ENCODE results near the gene EN1. TPM values are rescaled to one million over a fixed set of nuclear protein-coding genes. Genes with fewer than 3 reads are reported as not detected.

The EN1 gene
- total and polyA plus RNA-seq, 2 experiments from 2014 or later = 0.21 to 0.24 TPM

DNA sequence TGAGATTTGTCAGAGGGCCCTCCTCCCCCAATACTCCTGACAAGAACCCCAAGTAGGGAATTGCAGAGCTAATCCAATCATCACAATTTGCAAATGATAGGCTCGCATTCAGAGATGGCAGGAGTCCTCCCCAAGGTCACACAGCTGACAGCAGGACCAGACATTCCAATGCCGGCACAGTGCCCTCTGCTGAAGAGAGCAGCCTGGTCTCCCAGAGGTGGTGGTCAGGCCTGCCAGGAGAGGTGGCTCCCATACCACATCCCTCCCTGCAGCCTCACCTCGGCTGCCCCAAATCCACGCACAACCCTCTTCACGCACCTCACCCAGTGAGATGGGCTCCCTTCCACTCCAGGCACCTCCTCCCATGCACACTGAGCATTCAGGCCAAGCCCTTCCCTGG, 25.4 kb downstream of the EN1 start:
- Histone ChIP-seq H3K79me2 (replicated peaks; ENCODE audit: insufficient read depth) (no peaks in the 10 kb centered on the region), H3K36me3 (ENCODE audit: insufficient read depth) (no peaks in the 10 kb centered on the region), H2AFZ (no peak overlapping the region), H3K9me2 (ENCODE audit: insufficient read depth) (no peaks in the 10 kb centered on the region), H3K4me1 (ENCODE audit: insufficient read depth) (peaks cover 11% of the 10 kb centered on the region; the same call in 1 of the 2 replicates), H4K20me1 (replicated peaks; ENCODE audit: insufficient read depth) (no peaks in the 10 kb centered on the region), H3K27me3 (ENCODE audit: insufficient read depth) (0 out of 2 replicates have a peak, but pooled peaks cover 2% of the 10 kb centered on the region), H3K4me2 (no peak overlapping the region), H3F3A (replicated peaks; ENCODE audit: low read depth) (no peaks in the 10 kb centered on the region), H3K4me3 (no peak overlapping the region), H3K27ac (ENCODE audit: low read depth) (no peak overlapping the region)
- TF ChIP-seq, protein P1, sequence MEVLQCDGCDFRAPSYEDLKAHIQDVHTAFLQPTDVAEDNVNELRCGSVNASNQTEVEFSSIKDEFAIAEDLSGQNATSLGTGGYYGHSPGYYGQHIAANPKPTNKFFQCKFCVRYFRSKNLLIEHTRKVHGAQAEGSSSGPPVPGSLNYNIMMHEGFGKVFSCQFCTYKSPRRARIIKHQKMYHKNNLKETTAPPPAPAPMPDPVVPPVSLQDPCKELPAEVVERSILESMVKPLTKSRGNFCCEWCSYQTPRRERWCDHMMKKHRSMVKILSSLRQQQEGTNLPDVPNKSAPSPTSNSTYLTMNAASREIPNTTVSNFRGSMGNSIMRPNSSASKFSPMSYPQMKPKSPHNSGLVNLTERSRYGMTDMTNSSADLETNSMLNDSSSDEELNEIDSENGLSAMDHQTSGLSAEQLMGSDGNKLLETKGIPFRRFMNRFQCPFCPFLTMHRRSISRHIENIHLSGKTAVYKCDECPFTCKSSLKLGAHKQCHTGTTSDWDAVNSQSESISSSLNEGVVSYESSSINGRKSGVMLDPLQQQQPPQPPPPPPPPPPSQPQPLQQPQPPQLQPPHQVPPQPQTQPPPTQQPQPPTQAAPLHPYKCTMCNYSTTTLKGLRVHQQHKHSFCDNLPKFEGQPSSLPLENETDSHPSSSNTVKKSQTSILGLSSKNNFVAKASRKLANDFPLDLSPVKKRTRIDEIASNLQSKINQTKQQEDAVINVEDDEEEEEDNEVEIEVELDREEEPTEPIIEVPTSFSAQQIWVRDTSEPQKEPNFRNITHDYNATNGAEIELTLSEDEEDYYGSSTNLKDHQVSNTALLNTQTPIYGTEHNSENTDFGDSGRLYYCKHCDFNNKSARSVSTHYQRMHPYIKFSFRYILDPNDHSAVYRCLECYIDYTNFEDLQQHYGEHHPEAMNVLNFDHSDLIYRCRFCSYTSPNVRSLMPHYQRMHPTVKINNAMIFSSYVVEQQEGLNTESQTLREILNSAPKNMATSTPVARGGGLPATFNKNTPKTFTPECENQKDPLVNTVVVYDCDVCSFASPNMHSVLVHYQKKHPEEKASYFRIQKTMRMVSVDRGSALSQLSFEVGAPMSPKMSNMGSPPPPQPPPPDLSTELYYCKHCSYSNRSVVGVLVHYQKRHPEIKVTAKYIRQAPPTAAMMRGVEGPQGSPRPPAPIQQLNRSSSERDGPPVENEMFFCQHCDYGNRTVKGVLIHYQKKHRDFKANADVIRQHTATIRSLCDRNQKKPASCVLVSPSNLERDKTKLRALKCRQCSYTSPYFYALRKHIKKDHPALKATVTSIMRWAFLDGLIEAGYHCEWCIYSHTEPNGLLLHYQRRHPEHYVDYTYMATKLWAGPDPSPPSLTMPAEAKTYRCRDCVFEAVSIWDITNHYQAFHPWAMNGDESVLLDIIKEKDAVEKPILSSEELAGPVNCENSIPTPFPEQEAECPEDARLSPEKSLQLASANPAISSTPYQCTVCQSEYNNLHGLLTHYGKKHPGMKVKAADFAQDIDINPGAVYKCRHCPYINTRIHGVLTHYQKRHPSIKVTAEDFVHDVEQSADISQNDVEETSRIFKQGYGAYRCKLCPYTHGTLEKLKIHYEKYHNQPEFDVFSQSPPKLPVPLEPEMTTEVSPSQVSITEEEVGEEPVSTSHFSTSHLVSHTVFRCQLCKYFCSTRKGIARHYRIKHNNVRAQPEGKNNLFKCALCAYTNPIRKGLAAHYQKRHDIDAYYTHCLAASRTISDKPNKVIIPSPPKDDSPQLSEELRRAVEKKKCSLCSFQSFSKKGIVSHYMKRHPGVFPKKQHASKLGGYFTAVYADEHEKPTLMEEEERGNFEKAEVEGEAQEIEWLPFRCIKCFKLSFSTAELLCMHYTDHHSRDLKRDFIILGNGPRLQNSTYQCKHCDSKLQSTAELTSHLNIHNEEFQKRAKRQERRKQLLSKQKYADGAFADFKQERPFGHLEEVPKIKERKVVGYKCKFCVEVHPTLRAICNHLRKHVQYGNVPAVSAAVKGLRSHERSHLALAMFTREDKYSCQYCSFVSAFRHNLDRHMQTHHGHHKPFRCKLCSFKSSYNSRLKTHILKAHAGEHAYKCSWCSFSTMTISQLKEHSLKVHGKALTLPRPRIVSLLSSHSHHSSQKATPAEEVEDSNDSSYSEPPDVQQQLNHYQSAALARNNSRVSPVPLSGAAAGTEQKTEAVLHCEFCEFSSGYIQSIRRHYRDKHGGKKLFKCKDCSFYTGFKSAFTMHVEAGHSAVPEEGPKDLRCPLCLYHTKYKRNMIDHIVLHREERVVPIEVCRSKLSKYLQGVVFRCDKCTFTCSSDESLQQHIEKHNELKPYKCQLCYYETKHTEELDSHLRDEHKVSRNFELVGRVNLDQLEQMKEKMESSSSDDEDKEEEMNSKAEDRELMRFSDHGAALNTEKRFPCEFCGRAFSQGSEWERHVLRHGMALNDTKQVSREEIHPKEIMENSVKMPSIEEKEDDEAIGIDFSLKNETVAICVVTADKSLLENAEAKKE (CRISPR knock-in tag; IDR thresholded peaks at IDR 0.05) = no peak
- TF ChIP-seq, protein P2, sequence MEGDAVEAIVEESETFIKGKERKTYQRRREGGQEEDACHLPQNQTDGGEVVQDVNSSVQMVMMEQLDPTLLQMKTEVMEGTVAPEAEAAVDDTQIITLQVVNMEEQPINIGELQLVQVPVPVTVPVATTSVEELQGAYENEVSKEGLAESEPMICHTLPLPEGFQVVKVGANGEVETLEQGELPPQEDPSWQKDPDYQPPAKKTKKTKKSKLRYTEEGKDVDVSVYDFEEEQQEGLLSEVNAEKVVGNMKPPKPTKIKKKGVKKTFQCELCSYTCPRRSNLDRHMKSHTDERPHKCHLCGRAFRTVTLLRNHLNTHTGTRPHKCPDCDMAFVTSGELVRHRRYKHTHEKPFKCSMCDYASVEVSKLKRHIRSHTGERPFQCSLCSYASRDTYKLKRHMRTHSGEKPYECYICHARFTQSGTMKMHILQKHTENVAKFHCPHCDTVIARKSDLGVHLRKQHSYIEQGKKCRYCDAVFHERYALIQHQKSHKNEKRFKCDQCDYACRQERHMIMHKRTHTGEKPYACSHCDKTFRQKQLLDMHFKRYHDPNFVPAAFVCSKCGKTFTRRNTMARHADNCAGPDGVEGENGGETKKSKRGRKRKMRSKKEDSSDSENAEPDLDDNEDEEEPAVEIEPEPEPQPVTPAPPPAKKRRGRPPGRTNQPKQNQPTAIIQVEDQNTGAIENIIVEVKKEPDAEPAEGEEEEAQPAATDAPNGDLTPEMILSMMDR (conservative IDR thresholded peaks at IDR 0.05; ENCODE audit: low read depth in 2 of 2) = peak in 1 of 2 experiments; percentile 45; a peak in 2 of 4 replicates
- ATAC-seq (peak; percentile 73), DNase-seq (ENCODE audit: low spot score) (no peak)
- Mint-ChIP-seq H3K36me3 (ENCODE audit: low read depth) (no peaks in the 10 kb centered on the region), H3K27me3 (ENCODE audit: insufficient read depth, low read depth, poor library complexity) (peaks cover 17% of the 10 kb centered on the region), H3K9me3 (no peaks in the 10 kb centered on the region), H3K27ac (no peak overlapping the region), H3K4me3 (no peak overlapping the region), H3K4me1 (peaks cover 33% of the 10 kb centered on the region)

DNA sequence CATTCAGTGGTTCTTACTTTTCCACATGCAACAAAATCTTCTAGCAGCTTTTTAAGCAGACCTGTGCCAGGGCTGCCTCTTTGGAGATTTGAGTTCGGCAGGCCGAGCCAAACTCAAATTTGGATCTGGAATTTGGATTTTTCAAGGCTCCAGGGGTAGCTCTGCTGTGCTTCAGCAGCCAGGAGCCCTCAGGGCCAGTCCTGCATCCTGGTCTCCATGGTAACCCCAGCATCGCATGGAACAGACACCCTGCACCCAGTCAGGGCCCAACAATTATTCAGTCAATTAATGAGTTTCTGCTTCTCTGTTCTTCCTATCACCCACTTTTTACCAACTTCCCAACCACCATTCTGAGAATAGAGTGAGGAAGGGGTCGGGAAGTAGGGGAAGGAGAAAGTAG, 30.0 kb downstream of the EN1 start:
- Mint-ChIP-seq H3K27me3 (ENCODE audit: insufficient read depth, low read depth, poor library complexity) (peaks cover 30% of the 10 kb centered on the region), H3K9me3 (no peaks in the 10 kb centered on the region), H3K4me3 (no peak overlapping the region), H3K36me3 (ENCODE audit: low read depth) (no peaks in the 10 kb centered on the region), H3K27ac (no peak overlapping the region), H3K4me1 (peaks cover 40% of the 10 kb centered on the region)
- DNase-seq (ENCODE audit: low spot score) (no peak), ATAC-seq (no peak)
- peaks cover 35% of the 10 kb centered on the region for H3K4me1 ChIP-seq (ENCODE audit: insufficient read depth)
- no peak overlapping the region for H3K4me3 ChIP-seq
- H3K27ac ChIP-seq (ENCODE audit: low read depth) = no peak overlapping the region
- no peaks in the 10 kb centered on the region for H4K20me1 ChIP-seq (replicated peaks; ENCODE audit: insufficient read depth)
- H3F3A ChIP-seq (replicated peaks; ENCODE audit: low read depth) = 0 out of 2 replicates have a peak, but pooled peaks cover 4% of the 10 kb centered on the region
- no peaks in the 10 kb centered on the region for H3K79me2 ChIP-seq (replicated peaks; ENCODE audit: insufficient read depth)
- no peak overlapping the region for H3K4me2 ChIP-seq
- 0 out of 2 replicates have a peak, but pooled peaks cover 9% of the 10 kb centered on the region for H3K27me3 ChIP-seq (ENCODE audit: insufficient read depth)
- no peak overlapping the region for H2AFZ ChIP-seq
- no peaks in the 10 kb centered on the region for H3K9me2 ChIP-seq (ENCODE audit: insufficient read depth)
- H3K36me3 ChIP-seq (ENCODE audit: insufficient read depth) = no peaks in the 10 kb centered on the region
- no peak for TF ChIP-seq NANOG (IDR thresholded peaks at IDR 0.05; ENCODE audit: borderline replicate concordance)
- no peak for TF ChIP-seq STAT1 (IDR thresholded peaks at IDR 0.05; ENCODE audit: unreplicated experiment)
- TF ChIP-seq, protein P3, sequence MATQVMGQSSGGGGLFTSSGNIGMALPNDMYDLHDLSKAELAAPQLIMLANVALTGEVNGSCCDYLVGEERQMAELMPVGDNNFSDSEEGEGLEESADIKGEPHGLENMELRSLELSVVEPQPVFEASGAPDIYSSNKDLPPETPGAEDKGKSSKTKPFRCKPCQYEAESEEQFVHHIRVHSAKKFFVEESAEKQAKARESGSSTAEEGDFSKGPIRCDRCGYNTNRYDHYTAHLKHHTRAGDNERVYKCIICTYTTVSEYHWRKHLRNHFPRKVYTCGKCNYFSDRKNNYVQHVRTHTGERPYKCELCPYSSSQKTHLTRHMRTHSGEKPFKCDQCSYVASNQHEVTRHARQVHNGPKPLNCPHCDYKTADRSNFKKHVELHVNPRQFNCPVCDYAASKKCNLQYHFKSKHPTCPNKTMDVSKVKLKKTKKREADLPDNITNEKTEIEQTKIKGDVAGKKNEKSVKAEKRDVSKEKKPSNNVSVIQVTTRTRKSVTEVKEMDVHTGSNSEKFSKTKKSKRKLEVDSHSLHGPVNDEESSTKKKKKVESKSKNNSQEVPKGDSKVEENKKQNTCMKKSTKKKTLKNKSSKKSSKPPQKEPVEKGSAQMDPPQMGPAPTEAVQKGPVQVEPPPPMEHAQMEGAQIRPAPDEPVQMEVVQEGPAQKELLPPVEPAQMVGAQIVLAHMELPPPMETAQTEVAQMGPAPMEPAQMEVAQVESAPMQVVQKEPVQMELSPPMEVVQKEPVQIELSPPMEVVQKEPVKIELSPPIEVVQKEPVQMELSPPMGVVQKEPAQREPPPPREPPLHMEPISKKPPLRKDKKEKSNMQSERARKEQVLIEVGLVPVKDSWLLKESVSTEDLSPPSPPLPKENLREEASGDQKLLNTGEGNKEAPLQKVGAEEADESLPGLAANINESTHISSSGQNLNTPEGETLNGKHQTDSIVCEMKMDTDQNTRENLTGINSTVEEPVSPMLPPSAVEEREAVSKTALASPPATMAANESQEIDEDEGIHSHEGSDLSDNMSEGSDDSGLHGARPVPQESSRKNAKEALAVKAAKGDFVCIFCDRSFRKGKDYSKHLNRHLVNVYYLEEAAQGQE (IDR thresholded peaks at IDR 0.05; ENCODE audit: unreplicated experiment) = no peak

Measured in GM23338 (cell line).